Activated CD4-positive, alpha-beta T cell treated with anti-CD3 and anti-CD28 coated beads, Interleukin-2, amount 50 U/mL, for 24 hours (primary cell): ENCODE results near the gene ICAM5.
A peak's percentile ranks its signal among the peaks of the same experiment; 100 is the strongest.
"Not testable (repeated sequence)": the region's sequence is repeated elsewhere in the genome, so short reads cannot be mapped to it uniquely, and the experiment has no call there.

Experiments
- DNase-seq, 2 donors: peaks; one replicate each; pipeline ENCODE4 v3.0.0-alpha.2; 2020; ENCODE audit warnings: low read depth in 1 of 2, low spot score in 1 of 2

ICAM5 gene

DNA sequence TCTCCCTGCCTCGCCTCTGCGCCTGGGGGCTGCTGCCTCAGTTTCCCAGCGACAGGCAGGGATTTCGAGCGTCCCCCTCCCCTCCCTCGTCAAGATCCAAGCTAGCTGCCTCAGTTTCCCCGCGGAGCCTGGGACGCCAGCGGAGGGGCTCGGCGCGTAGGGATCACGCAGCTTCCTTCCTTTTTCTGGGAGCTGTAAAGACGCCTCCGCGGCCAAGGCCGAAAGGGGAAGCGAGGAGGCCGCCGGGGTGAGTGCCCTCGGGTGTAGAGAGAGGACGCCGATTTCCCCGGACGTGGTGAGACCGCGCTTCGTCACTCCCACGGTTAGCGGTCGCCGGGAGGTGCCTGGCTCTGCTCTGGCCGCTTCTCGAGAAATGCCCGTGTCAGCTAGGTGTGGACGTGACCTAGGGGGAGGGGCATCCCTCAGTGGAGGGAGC lies 19.6 kb upstream of the ICAM5 start:
- peak in 1 of 2 donors; percentile 38 for DNase-seq

DNA sequence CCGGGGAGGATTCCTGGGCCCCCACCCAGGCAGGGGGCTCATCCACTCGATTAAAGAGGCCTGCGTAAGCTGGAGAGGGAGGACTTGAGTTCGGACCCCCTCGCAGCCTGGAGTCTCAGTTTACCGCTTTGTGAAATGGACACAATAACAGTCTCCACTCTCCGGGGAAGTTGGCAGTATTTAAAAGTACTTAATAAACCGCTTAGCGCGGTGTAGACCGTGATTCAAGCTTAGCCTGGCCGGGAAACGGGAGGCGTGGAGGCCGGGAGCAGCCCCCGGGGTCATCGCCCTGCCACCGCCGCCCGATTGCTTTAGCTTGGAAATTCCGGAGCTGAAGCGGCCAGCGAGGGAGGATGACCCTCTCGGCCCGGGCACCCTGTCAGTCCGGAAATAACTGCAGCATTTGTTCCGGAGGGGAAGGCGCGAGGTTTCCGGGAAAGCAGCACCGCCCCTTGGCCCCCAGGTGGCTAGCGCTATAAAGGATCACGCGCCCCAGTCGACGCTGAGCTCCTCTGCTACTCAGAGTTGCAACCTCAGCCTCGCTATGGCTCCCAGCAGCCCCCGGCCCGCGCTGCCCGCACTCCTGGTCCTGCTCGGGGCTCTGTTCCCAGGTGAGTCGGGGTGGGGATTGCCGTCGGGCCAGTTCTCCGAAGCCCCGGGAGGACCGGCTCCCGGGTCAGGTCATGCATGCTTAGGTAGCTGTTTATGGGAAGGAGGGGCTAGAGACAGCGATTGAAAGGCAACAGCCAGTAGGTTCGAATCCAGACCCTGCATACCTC lies 18.9 kb upstream of the ICAM5 start, which contains the start of gene ICAM1:
ICAM1 (plus strand) TSS at position 505 of the 779 bp plus-strand sequence; CDS start at position 545, 40 bp downstream.
- DNase-seq = peak in 1 of 2 donors; percentile 56

DNA sequence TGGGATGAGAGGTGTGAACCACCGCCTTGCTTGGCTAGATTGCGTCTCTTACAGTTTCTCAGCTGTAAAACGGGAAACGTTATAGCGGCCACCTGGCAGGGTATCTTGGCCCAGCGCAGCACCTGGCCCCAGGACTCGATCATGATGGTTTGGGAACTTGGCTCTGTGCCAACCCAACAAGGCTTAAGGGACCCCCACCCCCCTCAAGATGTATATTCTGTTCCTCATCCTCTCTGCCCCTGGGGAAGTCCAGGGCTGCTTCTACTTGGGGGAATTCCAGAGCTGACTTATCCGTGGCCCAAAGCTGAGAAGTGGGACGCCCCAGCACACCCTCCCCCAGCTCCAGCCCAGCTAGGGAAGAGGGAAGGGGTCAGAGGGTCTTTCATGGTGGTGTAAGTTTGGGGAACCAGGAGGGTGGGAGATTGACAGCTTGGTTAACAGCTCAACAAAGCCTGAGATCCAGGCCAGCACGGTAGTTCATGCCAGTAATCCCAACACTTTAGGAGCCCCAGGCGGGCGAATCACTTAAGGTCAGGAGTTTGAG lies 18.1 kb upstream of the ICAM5 start:
- DNase-seq = peak in 1 of 2 donors; percentile 20

DNA sequence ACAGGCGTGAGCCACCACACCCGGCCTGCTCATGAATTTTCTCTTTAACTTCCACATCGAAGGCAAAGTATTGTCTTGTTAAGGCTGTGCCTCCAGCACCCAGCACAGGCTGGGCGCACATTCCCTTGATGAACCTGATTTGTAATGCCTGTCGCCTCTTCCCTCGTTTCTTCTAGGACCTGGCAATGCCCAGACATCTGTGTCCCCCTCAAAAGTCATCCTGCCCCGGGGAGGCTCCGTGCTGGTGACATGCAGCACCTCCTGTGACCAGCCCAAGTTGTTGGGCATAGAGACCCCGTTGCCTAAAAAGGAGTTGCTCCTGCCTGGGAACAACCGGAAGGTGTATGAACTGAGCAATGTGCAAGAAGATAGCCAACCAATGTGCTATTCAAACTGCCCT lies 15.2 kb upstream of the ICAM5 start:
- no peak for DNase-seq

DNA sequence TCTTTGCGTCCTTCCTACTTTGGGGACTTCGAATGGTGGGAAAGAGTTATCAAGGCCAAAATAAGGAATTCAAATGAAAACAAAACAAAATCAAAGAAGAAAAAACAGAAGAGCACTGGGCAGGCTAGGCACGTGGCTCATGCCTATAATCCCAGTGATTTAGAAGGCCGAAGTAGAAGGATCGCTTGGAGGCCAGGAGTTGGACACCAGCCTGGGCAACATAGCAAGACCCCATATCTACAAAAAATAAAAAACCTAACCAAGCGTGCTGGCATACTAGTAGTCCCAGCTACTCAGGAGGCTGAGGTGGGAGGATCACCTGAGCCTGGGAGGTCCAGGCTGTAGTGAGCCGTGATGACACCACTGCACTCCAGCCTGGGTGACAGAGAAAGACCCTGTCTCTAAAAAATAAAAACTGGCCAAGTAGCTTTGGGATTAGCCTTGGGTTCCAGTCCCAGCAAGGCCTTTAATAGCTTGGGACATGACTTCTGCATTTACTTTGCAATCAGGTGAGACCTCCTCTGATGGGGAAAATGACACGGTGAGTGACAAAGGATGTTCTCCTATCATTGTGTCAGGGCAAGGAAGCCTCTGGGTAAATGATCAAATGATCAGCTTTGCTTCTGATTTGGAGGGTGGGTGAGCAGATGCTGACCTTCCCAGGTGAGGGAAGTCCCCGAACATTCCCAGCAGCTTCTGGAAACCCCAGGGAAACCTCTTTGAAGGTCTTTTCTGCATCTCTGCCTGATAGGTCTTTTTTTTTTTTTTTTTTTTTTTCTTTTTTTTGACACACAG lies 11.8 kb upstream of the ICAM5 start:
- no peak for DNase-seq

DNA sequence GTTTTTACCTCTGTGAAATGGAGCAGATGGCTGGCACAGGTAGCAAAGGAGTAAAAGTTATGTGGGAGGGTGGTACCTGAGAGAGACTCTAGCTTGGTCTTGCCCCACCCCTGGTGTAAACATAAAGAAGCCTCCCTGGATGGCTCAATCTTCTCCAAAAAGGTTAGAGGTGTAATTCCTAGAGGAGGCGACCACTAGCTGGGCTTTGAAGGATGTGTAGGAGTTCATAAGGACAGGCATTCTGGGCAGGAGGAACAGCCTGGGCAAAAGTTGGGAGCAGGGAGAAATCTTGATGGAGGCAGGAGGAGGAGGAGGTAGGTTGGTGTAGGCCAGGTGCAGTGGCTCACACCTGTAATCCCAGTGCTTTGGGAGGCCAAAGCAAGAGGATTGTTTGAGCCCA lies 10.8 kb upstream of the ICAM5 start:
- DNase-seq = no peak

DNA sequence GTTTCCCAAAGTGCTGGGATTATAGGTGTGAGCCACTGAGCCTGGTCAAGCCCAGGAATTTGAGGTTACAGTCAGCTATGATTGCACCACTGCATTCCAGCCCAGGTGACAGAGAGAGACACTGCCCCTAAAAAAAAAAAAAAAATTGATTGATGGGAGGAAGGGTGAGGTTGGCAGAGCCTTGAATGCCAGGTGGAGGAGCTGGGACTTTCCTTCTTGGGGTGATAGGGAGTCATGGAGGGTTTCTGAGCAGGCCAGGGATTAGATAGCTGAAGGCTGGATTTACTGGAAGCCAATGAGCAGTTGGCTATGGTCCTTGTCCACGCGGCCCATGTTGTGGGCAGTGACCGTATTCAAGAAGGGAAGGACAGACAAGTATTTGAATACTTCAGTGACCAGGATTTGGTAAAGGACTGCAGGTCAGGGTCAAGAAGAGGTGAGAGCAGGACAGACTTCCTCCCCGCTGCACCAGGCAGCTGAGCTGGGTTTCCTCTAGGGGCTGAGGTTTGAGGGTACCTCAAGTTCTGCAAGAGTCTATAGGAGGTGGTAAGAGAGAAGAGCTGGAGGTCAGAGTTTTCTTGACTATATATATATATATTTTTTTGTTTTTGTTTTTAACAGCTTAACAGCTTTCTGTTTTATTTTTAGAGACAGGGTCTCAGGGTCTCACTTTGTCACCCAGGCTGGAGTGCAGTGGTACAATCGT lies 9.9 kb upstream of the ICAM5 start:
- no peak for DNase-seq

DNA sequence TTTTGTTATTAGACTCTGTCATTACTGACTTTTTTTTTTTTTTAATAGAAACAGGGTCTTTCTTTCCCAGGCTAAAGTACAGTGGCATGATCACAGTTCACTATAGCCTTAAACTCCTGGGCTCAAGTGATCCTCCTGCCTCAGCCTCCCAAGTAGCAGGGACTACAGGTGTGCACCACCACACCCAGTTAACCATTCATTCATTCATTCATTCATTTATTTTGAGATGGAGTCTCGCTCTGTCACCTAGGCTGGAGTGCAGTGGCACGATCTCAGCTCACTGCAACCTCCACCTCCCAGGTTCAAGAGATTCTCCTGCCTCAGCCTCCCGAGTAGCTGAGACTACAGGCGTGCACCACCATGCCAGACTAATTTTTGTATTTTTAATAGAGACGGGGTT lies 7.7 kb upstream of the ICAM5 start:
- DNase-seq = not testable (repeated sequence)

DNA sequence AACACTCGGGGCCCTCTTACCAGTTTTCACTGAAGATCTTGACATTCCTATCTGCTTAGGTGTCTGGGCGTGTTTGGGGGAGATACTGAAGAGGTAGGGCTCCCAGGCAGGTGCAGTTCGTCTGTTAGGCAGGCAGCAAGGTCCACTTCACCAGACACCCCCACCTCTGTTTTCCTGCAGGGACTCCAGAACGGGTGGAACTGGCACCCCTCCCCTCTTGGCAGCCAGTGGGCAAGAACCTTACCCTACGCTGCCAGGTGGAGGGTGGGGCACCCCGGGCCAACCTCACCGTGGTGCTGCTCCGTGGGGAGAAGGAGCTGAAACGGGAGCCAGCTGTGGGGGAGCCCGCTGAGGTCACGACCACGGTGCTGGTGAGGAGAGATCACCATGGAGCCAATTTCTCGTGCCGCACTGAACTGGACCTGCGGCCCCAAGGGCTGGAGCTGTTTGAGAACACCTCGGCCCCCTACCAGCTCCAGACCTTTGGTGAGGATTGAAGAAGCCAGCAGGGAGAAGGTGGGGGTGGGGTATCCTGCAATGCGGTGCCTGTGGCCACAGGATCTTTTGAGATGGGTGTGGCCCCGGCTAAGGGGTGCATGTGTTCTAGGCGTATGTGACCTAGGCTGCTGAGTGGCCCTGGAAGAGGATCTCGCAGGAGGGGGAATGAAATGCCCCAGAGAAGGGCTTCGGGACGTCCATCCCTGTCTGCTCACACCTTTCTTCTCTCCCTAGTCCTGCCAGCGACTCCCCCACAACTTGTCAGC lies 6.3 kb upstream of the ICAM5 start:
- DNase-seq = no peak

DNA sequence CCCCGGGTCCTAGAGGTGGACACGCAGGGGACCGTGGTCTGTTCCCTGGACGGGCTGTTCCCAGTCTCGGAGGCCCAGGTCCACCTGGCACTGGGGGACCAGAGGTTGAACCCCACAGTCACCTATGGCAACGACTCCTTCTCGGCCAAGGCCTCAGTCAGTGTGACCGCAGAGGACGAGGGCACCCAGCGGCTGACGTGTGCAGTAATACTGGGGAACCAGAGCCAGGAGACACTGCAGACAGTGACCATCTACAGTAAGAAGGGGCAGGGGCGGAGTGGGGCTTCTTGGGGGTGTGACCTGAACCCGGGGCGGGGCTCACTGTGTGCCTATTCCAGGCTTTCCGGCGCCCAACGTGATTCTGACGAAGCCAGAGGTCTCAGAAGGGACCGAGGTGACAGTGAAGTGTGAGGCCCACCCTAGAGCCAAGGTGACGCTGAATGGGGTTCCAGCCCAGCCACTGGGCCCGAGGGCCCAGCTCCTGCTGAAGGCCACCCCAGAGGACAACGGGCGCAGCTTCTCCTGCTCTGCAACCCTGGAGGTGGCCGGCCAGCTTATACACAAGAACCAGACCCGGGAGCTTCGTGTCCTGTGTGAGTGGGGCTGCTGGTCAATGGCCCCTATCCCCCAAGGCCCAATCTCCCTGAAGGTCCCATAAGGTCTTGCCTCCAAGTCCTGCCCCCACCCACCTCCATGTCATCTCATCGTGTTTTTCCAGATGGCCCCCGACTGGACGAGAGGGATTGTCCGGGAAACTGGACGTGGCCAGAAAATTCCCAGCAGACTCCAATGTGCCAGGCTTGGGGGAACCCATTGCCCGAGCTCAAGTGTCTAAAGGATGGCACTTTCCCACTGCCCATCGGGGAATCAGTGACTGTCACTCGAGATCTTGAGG lies 5.4 kb upstream of the ICAM5 start:
- no peak for DNase-seq

DNA sequence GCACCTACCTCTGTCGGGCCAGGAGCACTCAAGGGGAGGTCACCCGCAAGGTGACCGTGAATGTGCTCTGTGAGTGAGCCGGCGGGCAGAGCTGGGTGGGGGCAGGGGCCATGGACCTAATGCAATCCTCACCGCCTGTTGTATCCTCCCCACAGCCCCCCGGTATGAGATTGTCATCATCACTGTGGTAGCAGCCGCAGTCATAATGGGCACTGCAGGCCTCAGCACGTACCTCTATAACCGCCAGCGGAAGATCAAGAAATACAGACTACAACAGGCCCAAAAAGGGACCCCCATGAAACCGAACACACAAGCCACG lies 4.8 kb upstream of the ICAM5 start:
- no peak for DNase-seq

DNA sequence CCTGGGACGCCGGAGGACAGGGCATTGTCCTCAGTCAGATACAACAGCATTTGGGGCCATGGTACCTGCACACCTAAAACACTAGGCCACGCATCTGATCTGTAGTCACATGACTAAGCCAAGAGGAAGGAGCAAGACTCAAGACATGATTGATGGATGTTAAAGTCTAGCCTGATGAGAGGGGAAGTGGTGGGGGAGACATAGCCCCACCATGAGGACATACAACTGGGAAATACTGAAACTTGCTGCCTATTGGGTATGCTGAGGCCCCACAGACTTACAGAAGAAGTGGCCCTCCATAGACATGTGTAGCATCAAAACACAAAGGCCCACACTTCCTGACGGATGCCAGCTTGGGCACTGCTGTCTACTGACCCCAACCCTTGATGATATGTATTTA lies 4.4 kb upstream of the ICAM5 start:
- DNase-seq = no peak

DNA sequence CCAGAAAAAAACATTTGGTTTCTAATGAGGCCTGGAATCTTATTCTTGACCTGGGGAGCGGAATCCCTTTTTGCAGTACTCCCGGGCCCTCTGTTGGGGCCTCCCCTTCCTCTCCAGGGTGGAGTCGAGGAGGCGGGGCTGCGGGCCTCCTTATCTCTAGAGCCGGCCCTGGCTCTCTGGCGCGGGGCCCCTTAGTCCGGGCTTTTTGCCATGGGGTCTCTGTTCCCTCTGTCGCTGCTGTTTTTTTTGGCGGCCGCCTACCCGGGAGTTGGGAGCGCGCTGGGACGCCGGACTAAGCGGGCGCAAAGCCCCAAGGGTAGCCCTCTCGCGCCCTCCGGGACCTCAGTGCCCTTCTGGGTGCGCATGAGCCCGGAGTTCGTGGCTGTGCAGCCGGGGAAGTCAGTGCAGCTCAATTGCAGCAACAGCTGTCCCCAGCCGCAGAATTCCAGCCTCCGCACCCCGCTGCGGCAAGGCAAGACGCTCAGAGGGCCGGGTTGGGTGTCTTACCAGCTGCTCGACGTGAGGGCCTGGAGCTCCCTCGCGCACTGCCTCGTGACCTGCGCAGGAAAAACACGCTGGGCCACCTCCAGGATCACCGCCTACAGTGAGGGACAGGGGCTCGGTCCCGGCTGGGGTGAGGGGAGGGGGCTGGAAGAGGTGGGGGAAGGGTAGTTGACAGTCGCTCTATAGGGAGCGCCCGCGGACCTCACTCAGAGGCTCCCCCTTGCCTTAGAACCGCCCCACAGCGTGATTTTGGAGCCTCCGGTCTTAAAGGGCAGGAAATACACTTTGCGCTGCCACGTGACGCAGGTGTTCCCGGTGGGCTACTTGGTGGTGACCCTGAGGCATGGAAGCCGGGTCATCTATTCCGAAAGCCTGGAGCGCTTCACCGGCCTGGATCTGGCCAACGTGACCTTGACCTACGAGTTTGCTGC lies 2.7 kb upstream of the ICAM5 start, which contains the start of gene ICAM4:
ICAM4 (plus strand) TSS at position 153 of the 935 bp plus-strand sequence; CDS start at position 211, 58 bp downstream.
- DNase-seq = no peak

DNA sequence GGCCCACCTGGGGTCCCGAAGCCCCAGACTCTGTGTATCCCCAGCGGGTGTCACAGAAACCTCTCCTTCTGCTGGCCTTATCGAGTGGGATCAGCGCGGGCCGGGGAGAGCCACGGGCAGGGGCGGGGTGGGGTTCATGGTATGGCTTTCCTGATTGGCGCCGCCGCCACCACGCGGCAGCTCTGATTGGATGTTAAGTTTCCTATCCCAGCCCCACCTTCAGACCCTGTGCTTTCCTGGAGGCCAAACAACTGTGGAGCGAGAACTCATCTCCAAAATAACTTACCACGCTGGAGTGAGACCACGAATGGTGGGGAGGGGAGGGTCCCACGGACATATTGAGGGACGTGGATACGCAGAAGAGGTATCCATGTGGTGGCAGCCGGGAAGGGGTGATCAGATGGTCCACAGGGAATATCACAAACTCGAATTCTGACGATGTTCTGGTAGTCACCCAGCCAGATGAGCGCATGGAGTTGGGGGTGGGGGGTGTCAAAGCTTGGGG lies 1.0 kb upstream of the ICAM5 start:
- no peak for DNase-seq

DNA sequence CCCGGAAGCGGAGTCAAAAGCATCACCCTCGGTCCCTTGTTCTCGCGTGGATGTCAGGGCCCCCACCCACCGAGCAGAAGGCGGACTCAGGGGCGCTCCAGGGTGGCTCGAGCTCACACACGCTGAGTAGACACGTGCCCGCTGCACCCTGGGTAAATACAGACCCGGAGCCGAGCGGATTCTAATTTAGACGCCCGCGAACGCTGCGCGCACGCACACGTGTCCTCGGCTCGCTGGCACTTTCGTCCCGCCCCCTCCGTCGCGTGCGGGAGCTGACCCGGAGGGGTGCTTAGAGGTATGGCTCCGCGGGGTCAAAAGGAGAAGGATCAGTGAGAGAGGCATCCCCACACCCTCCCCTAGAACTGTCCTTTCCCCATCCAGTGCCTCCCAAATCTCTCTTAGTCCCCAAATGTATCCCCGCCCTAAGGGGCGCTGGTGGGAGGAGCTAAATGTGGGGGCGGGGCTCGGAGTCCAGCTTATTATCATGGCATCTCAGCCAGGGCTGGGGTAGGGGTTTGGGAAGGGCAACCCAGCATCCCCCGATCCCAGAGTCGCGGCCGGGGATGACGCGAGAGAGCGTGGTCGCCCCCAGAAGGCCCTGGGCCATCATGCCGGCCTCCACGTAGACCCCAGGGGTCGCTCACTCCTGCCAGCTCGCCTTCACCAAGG lies 451 bp upstream of the ICAM5 start:
- DNase-seq = peak; percentile 35 to 52

DNA sequence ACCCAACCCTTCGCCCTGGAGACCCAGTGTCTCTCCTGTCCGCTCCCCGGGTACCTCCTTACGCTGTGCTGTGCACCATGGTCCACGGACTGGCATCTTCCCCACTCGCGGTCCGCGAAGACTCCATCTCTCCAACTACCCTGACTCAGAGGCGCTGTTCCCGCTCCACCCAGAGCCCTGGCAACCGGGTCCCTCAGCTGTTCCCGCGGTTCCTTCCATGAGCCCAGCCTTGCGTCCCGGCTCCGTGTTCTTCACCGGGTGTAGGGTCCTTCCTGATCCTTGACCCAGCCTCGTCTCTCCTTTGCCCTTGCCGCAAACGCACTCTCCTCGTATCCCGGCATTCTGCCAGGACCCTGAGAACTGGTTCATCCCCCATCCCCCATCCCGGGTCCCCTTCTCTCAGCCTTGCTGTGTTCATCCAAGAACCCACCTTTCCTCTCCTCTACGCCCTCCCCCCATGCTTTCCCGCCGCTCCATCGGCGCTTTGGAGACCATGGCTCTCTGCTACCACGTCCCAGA lies 664 bp downstream of the ICAM5 start:
- no peak for DNase-seq

DNA sequence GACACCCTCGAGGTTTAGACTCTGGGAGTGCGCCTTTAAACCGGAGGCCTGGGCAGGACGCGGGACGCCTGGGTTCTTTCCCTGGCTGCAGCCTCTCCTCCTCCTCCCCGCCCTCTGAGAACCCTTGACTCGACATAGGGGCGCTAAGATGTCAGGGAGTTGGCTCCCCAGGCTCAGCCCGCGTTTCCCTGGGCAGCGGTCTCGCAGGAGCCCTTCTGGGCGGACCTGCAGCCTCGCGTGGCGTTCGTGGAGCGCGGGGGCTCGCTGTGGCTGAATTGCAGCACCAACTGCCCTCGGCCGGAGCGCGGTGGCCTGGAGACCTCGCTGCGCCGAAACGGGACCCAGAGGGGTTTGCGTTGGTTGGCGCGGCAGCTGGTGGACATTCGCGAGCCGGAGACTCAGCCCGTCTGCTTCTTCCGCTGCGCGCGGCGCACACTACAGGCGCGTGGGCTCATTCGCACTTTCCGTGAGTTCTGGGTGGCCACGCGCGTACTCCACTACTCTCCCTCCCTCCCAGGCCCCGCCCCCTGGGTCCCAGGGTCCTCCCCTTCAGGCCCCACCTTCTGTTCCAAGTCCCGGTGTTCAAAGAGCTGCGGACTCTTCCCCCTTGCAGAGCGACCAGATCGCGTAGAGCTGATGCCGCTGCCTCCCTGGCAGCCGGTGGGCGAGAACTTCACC lies 1.3 kb downstream of the ICAM5 start:
- DNase-seq = no peak
